H1 (cell line): ENCODE data around the gene WBP1L. TPM values are rescaled to one million over a fixed set of nuclear protein-coding genes. Genes with fewer than 3 reads are reported as not detected.

Experiments used
- JUND ChIP-seq: IDR thresholded peaks from 2 replicates; pipeline ENCODE4 v1.6.1; 2011; ENCODE audit warnings: mild to moderate bottlenecking, improper control_type of control experiment, low read length
- polyA plus RNA-seq, 7 experiments: library from polyadenylated mRNA; depleted of rRNA in 3 of 7; stranded (reverse) in 5 of 7; unstranded in 2 of 7; fragments of >200 nt in 5 of 7; fragments of 200-250 nt in 2 of 7; gene quantifications; 1 replicate in 5 of 7; 2 replicates in 1 of 7; 4 replicates in 1 of 7; pipeline versions ENCODE4 v1.2.1 to v1.2.3, GENCODE V29; 2011 to 2013; ENCODE audit warnings: missing spikeins in 2 of 7, mixed read lengths in 2 of 7
- total RNA-seq: library from RNA; stranded (reverse); fragmentation: NEBNext Ultra II Directional; extraction: Animal tissue kit (Norgen Biotek cat#: 25700); gene quantifications from 2 replicates; pipeline ENCODE4 v1.2.1, GENCODE V29; 2021

The WBP1L gene
- total and polyA plus RNA-seq, 2 of the 8 experiments (the other 6 are each of a cell fraction or from before 2014, with no cell fraction given): 26.6 to 29.9 TPM

DNA sequence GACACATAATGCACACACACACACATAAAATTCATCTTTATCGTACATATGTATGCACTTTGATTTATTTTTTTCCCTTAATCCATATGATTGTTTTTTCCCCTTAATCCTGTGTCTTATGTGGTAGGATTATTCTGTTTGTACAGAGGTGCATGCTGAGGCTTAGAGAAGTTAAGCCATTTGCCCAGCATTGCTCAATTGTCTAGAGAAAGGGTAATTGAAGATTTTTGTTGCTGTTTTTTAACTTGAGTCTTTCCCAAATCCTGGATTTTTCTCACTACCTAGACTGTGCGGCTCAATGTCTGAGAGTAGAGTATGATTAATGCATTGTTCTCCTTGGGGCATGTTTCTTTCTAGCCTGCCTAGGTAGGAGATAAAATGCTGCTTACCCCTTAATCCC is 35.0 kb downstream of the WBP1L start (continued):
- no peak for TF ChIP-seq JUND
